GM21381 (cell line): ENCODE results near the gene TNFAIP2.

Experiments
- ATAC-seq: cut with Tn5 transposase; IDR thresholded peaks from one replicate; pipeline ENCODE4 v1.9.1; 2021; ENCODE audit warnings: mild to moderate bottlenecking, moderate library complexity; ENCODE audit not compliant: unreplicated experiment

TNFAIP2 gene, protein sequence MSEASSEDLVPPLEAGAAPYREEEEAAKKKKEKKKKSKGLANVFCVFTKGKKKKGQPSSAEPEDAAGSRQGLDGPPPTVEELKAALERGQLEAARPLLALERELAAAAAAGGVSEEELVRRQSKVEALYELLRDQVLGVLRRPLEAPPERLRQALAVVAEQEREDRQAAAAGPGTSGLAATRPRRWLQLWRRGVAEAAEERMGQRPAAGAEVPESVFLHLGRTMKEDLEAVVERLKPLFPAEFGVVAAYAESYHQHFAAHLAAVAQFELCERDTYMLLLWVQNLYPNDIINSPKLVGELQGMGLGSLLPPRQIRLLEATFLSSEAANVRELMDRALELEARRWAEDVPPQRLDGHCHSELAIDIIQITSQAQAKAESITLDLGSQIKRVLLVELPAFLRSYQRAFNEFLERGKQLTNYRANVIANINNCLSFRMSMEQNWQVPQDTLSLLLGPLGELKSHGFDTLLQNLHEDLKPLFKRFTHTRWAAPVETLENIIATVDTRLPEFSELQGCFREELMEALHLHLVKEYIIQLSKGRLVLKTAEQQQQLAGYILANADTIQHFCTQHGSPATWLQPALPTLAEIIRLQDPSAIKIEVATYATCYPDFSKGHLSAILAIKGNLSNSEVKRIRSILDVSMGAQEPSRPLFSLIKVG

DNA sequence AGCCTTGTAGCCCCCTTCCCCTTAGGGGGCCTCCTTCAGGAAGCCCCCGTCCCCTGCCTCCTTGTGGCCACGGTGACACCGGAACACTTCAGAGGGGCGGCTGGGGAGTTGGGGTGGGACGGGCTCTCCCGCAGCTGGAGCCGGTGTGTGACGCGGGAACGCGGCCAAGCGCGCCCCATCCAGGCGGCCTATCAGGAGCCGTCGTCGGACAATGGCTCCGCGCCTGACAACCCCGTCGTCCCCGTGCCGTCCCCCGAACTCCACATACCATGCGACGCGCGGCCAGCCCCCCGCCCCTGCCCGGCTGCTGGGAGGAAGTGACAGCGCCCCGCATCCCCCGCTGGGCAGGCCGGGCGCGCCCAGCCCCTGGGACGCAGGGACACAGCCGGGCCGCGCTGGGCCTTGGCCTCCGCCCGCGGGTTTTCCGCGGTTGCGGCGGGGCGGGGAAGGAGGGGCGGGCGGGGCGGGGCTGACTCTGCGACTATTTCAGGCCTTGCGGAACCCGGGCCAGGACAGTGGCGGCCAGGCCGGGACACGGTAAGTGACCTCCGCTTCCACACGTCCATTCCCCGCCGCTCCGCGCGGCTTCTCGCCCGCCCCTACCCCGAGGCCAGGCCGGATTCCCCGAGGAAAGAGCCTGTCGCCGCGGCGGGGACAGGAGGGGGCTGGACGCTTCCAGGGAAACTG is at the start of gene TNFAIP2:
Gene TNFAIP2, plus strand, starts transcription at position 515 of the 687 bp plus-strand sequence. CDS start 2,997 bp downstream, outside the sequence.
- no peak for ATAC-seq

DNA sequence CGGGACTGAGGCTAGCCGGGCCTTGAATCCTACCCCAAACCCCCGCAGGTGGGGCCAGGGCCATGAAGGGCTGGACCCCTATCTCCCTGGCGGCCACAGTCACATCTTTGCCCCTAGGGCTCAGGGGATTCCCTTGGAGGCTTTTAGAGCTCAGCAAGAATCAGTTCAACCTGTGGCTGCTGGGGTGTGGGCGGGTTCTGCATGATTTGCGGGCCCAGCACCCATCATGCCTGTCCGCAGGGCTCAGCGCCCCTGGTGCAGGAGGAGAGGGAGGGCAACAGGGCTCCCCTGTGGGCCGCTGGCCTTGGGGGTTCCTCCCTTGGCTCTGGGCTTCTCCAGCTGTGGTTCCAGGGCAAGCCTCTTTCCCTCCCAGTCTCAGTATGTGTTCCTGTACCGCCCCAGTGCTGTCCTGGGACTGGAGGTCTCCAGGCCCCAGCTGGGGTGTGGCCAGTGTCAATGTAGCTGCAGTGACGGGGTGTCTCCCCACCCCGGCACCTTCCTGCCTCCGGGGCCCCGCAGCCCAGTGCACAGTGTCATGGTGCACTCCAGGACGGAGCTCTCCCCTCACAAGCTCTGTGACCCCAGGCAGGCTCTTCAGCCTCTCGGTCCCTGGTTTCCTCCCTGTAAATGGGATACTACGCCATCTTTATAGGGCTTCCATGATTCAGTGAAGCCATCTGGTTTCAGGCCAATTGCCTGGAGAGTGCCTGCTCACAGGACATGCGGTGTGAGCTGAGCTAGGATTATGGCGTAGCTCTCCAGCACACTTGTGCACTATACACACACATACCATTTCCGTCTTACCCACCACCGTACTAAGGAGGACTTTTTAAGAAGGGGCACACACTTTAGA is 49.2 kb upstream of the TNFAIP2 start:
- no peak for ATAC-seq

DNA sequence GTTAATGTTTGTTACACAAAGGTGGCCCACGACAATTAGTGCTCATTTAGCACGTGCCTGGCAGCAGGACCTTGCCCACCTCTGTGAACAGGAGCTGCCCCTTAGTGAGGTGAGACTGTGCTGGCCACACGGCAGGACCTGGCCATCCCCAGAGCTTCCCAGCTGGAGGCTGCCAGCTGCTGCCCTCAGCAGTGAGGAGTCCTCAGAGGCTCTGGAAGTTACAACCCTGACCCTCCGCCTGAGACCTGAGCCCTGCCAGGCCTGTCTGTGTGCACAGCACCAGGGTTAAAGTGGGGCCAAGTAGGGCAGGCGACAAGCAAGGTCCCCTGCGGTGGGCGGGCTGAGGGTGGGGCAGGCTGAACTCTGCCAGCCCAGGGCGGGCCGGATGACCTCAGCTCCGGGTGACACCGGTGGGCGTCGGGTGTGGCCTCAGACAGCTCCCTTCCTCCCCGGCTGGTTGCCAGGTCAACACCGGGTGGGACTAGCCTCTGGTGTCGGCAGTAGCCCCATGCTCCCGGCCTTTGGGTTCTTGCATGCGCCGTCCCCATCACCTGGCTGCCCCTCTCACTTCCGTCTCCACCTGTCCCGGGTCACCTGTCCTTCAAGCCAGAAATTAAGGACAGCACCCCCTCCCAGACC is 48.4 kb upstream of the TNFAIP2 start:
- ATAC-seq, result no peak

DNA sequence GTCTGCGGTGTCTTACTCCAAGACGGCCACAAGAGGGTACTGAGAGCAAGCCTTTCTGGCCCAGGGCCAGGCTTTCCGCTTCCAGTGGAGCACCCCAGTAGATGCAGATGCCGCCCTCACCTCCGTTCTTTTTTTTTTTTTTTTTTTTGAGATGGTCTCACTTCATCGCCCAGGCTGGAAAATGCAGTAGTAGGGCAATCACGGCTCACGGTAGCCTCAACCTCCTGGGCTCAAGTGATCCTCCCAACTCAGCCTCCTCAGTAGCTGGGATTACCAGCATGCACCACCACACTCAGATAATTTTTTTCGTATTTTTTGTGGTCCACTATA is 44.9 kb upstream of the TNFAIP2 start:
- peak; percentile 37 for ATAC-seq

DNA sequence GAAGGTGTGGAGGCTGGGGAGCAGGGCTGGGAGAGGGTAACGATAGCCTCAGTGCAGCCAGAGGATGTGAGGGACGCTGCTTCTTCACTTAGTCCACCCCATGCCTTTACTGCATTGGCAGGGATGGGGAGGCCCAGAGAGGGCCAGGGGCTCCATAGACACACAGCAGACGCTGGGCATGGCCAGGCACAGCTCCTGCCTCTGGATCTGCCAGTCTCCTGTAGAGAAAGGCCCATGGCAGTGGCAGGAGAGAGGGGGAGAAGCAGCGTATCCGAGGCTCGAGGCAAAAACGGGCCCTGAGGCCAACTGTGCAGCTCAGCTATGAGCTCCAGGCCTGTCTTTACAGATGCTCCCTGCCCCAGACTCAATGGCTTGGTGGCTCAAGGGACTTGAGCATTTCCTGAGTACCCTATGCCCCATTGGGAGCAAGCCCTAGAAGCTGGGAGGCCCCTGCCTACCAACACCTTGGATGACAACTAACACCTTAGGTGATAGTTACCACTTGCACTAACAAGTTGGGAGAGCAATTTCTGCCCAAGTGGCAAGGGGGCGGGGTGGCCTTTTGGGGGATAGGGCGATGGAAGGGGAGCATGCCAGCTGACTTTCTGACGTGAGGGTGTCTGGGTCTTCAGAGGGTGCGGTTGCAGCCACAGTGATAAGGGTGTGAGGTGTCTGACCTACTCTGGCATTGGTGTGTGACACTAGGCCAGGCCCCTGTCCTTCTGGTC is 44.2 kb upstream of the TNFAIP2 start:
- no peak for ATAC-seq

DNA sequence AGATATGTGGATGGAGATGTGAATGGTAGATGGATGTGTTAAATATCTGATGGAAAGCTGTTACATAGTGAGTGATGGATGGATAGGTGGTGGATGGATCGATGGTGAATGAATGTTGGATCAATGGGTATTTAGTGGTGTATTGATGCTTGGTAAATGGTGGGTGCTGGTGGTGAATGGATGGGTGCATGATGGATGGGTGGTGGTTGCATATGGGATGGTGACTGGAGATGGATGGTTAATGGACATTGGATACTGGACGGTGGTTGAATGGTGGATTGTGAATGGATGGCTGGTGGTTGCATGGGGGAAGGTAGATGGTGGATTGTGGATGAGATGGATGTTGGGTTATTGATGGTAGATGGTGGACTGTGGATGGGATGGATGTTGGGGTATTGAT is 41.3 kb upstream of the TNFAIP2 start:
- no peak for ATAC-seq

DNA sequence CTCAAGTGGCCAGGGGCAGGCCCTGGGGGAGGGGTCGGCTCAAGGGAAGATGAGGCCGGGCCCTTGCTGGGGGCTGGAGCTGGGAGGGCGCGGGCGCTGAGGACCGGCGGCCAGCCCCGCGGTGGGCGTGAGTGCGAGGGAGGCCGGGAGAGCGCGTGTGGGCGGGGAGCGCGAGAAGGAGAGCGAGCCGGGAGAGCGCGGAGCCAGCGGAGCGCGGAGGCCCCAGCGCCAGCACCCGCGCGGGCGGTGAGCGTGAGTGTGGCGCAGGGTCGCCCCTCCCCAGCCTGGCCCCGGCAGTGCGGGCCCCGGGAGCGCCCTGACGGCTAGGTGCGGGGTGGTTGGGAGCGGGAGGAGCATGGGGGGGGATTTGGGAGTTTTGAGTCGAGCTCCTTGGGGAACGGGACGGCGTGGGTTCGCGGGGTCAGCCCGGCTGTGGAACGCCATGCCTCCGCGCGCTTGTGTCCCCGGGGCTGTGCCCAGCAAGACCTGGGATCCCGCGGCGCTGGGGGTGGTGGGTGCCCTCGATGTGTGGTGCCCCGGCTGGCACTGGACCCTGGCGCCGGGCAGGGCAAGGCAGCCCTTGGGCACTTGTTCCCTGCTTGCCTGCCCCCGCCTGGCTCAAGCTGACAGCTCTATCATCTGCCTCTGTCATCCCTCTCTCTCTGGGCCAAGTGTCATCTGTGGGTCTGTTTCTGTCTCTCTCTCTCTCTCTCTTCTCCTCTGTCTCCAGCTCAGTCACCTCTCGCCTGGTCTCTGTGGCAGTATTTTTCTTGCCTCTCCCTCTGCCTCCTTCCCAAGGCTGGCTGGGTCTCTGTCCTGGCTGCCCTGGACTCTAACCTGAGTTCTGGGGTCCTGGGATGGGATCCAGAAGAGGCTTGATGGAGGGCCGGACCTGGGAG is 39.0 kb upstream of the TNFAIP2 start, which contains the start of gene LBHD2:
Gene LBHD2, plus strand, starts transcription at position 190 of the 899 bp plus-strand sequence. CDS start 1,803 bp downstream, outside the sequence.
- no peak for ATAC-seq

DNA sequence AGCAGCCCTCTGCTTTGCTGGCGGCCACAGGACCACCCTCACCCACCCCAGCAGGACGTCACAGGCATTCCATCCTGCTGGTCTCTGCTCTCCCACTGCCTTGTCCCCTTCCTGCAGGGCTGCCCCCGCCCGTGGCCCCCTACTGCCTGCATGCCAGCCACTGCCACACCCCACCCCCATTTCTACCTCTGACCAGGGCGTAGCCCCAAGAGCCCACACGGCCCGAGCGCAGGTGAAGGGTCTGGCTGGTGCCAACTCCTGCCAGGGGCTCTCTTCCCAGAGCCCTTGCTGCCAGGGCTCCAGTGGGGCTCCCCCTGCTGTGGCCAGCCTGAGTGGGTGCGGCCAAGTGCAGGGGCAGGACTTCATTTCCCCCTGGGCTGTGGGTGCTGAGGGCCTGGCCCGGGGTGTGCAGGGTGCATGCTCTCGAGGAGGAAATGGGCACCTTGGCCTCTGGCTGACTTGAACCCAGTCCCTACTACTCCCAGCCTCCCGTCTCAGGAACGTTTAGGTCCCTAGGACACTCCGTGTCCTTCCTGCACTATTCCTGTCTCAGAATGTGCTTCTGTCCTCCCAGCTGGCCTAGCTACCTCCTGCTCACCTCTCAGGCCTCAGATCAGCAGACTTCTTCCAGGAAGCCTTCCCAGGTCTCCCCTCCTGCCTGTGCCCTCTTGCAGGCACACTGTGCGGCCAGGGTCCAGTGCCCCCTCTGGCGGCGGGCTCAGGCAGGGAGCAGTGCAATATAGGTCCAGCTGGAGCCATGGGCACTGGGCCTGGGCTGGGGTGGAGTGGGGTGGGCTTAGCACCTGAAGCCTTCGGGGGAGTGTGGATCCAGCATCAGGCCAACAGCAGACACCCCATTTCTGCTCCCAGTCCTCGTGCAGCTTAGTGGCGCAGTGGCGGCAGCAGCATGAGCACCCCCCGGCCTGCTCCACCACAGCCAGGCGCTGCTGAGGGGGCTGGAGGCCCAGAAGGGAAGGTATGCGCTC is 37.9 kb upstream of the TNFAIP2 start:
- no peak for ATAC-seq

DNA sequence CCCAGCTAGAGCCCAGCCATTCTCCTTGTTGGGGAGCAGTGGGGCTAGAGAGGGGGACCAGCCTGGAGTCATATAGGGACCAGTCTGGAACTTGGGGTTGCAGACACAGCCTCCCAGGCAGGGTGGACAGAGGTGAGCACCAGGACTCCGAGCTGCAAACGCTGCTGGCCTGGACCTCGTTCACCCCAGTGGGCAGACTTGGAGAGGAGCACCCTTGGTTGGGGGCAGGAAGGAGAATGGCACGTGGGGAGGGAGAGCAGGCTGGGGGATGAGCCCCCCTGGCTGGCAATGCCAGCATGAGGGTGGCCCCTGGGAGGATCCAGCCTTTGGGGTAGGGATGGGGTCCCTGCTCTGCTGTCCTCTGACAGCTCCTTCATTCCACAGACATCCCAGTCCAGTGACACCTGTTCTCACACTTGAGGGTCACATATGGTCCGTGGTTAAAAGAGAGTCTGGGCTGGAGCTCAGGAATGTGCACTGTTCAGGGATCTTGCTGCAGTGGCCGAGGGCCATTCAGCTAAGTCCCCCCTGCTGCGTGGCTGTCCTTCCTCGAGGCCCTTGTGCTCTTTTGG is 36.4 kb upstream of the TNFAIP2 start:
- no peak for ATAC-seq

DNA sequence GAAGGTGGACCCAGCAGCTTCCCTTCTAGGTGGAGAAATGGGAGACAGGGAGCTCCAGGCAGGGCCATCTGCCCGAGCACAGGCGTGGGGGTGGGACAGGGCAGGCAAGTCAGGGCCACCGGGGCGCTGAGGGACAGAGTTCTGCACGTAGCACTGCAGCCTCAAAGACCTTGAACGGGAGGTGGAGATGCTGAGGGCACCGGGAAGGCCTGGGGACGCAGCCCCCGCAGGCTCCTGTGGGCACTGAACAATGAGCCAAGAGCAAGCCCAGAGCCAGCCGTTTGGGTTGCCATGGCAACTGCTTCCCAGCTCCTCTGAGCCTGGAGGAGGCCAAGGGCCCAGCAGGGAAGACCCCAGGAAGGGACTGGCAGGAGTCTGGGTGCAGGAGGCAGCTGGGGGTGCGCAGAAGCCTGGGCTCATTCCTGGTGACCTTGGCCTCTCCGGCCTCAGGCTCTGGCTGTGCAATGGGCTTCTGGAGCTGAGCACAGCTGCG is 35.9 kb upstream of the TNFAIP2 start:
- no peak for ATAC-seq

DNA sequence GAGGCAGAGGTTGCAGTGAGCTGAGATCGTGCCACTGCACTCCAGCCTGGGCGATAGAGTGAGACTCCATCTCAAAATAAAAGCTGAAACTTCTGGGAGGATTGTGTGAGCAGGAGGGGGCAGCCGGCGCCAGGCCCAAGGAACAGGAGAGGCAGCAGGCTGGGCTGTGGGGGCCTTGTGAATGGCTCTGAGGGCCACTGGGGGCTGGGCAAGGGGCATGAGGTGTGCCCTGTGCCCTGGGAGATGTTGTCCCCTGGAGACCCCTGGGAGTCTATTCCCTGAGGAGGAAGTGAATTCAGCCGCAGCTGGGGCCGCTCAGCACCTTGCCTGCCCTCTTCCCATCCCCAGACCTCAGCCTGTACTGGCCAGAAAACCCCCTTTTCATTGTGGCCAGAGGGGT is 34.3 kb upstream of the TNFAIP2 start:
- ATAC-seq, result no peak

DNA sequence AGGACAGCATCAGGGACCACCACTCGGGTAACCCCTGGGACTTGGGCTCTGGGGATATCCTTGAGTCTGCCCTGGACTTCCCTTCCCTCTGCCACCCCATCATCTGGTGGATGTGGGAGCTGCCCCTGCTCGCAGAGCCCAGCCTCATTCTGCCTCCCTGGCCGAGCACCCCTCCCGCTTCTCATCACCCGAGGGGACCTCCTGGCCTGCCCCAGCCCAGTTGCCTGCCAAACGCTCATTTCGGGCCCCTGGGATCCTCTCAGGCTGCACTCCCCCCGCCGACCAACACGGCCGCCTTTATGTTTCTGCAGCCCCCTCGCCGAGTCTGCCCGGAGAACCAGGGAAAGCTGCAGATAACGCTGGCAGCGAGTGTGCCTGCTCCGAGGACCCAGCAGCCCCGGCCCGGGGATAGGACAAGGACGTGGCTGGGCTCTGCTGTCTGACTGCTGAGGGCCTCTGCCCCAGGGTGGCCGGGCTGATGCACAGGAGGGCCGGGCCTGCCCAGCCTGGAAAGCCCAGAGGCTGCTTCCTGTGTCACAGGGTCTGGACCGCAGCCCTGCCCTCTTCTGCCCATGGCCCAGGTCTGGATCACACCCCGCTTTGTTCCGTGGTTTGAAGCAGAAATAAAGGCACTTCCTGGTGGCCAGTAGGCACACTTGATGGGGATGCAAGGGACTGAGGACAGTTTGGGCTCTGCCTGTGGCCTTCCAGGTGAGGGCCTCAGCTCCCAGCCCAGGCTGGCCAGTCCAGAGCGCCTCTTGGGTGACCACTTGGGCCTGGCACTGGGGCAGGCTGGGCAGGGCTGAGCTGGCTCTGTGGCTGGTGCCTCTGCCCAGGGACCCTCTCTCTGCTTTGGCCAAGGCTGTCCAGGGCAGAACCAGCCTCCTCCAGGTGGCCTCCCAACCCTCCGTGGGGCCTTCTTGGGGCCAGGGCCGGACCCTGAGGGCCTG is 33.6 kb upstream of the TNFAIP2 start:
- no peak for ATAC-seq

DNA sequence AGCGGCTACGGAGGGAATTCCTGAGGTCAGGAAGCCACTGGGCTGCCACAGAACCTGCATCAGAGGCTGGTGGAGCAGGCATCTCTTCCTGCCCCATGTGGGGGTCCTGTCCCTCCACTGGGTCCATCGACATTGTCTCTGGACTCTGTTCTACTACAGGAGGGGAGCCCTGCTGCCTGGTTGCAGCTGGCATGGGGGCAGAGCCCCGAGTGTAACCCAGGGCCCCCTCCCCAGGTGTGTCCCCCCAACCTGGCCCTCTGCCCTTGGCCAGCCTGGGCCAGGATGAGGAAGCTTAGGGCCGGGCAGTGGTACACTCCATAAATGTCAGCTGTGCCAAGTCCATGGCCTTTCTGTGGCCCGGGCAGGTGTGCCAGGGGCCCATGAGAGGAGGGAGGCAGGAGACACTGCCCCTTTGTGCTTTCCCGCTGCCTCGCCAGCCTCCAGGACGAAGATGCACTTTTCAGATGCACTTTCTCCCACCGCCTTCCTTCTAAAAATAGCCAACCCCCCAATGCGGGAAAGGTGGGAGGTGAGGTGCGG is 32.7 kb upstream of the TNFAIP2 start:
- no peak for ATAC-seq

DNA sequence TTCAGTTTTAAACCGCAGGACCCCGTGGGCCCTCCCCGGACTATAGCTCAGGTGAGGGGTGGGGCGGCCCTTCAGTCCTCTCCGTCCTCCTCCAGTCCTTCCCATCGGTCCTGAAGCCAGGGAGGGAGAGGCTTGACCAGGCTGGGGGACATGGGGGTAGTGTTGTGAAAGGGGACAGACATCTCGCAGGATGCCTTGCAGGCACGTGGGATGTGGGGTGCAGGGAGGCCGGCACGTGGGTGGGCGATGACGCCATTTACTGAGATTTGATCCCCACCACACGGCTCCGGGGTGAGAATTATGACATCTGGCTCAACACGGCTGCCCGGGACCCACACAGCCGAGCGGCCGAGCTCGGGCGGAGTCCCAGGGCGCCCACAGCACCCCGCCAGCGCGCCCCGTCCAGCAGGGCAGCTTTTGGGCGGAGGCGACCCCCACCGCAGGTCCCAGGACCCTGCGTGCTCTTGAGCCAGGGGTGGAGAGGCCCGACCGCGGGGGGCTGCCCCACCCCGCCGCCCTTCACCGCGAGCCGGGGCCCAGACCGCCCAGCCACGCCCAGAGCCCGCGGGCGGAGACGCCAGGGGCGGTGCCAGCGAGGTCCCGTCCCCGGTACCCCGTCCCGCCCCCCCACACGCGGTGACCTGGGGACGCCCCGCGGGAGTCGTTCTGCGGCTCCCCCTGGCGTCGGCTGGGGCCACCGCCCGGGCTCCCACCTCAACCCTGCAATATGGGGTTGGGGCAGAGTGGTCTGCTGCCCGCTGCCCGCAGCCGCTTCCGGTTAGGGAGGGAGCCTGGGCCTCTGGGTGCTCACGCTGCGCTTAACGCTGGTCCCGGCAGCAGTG is 32.0 kb upstream of the TNFAIP2 start:
- peak; percentile 59 for ATAC-seq

DNA sequence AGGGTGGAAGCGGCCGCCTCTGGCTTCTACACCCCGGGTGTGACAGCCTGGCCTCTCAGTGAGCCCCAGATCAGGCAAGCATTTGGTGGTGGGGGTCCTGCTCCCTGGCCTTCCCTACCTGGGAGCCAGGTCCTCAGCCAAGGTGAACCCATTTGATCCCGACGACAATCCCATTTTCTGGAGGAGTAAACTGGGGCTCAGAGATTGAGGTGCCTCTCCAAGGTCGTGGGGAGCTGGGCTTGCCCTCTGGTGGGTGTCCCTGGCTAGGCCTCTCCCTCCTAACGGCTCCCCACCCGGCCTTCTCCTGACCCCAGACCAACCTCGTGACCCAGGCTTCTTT is 31.4 kb upstream of the TNFAIP2 start:
- no peak for ATAC-seq
